AG08396 (cell line): Measurements from ENCODE around the gene GZMA.
A peak's percentile ranks its signal among the peaks of the same experiment; 100 is the strongest.
"Not testable (repeated sequence)": the region's sequence is repeated elsewhere in the genome, so short reads cannot be mapped to it uniquely, and the experiment has no call there.

ENCODE experiments used
- DNase-seq: peaks from one replicate; pipeline ENCODE4 v3.0.0; 2012; ENCODE audit warnings: low spot score, mixed read lengths

The GZMA gene

GRCh38 chr5:55102348-55102747 lies at the start of gene GZMA:
Gene GZMA (plus strand): TSS chr5:55102646. CDS start chr5:55102683, 37 bp downstream.
- DNase-seq = no peak

- no peak for DNase-seq
These were observed 47.3 kb upstream of the GZMA start for GRCh38 chr5:55055183-55055582.

GRCh38 chr5:55062039-55062779 lies 40.2 kb upstream of the GZMA start:
- DNase-seq = no peak

GRCh38 chr5:55063220-55063863 lies 39.1 kb upstream of the GZMA start:
- DNase-seq = peak; percentile 16

- DNase-seq = no peak
These were observed 38.5 kb upstream of the GZMA start for GRCh38 chr5:55063899-55064298.

- DNase-seq = no peak
These were observed 37.9 kb upstream of the GZMA start for GRCh38 chr5:55064523-55064922.

- no peak for DNase-seq
These were observed 36.2 kb upstream of the GZMA start for GRCh38 chr5:55066277-55066676.

- no peak for DNase-seq
These were observed 31.5 kb upstream of the GZMA start for GRCh38 chr5:55070968-55071367.

- DNase-seq = no peak
These were observed 31.0 kb upstream of the GZMA start for GRCh38 chr5:55071413-55071812.

GRCh38 chr5:55072666-55073065 lies 29.8 kb upstream of the GZMA start:
- no peak for DNase-seq

- DNase-seq = no peak
These were observed 29.2 kb upstream of the GZMA start for GRCh38 chr5:55073211-55073610.

- DNase-seq = no peak
These were observed 20.9 kb upstream of the GZMA start for GRCh38 chr5:55081541-55081940.

GRCh38 chr5:55089301-55089700 lies 13.1 kb upstream of the GZMA start:
- not testable (repeated sequence) for DNase-seq

GRCh38 chr5:55091011-55091410 lies 11.4 kb upstream of the GZMA start:
- not testable (repeated sequence) for DNase-seq

GRCh38 chr5:55096182-55096581 lies 6.3 kb upstream of the GZMA start:
- DNase-seq = no peak

- no peak for DNase-seq
These were observed 5.6 kb upstream of the GZMA start for GRCh38 chr5:55096861-55097260.

- DNase-seq = not testable (repeated sequence)
These were observed 1.3 kb upstream of the GZMA start for GRCh38 chr5:55101148-55101547.

- DNase-seq = no peak
These were observed 730 bp upstream of the GZMA start for GRCh38 chr5:55101556-55102276.

GRCh38 chr5:55104036-55104772 lies 1.8 kb downstream of the GZMA start:
- DNase-seq = no peak

GRCh38 chr5:55104946-55105701 lies 2.7 kb downstream of the GZMA start:
- no peak for DNase-seq

GRCh38 chr5:55105976-55106375 lies 3.5 kb downstream of the GZMA start:
- not testable (repeated sequence) for DNase-seq

GRCh38 chr5:55108661-55109060 lies 6.2 kb downstream of the GZMA start:
- no peak for DNase-seq
